Fibroblast of villous mesenchyme (primary cell): Measurements from ENCODE around the gene OR8S1. TPM values are rescaled to one million over a fixed set of nuclear protein-coding genes. Genes with fewer than 3 reads are reported as not detected.
"Not testable (repeated sequence)": the region's sequence is repeated elsewhere in the genome, so short reads cannot be mapped to it uniquely, and the experiment has no call there.

Experiments used
- DNase-seq: peaks from one replicate; pipeline ENCODE4 v3.0.0-alpha.2; 2010; ENCODE audit warnings: low read depth
- H3K4me3 ChIP-seq: 2 replicates; pipeline ENCODE4 v1.5.1; 2011; ENCODE audit warnings: low read depth, mild to moderate bottlenecking, low read length
- CTCF ChIP-seq: IDR thresholded peaks from 2 replicates; pipeline ENCODE4 v1.5.1; 2012; ENCODE audit warnings: low read depth, mild to moderate bottlenecking, low read length; ENCODE audit not compliant: insufficient read depth
- total RNA-seq: library from RNA; depleted of rRNA; stranded (reverse); fragments of >200 nt; gene quantifications from 2 replicates; pipeline ENCODE4 v1.2.3, GENCODE V29; 2012

The OR8S1 gene
- total RNA-seq, 1 donor: not detected

DNA sequence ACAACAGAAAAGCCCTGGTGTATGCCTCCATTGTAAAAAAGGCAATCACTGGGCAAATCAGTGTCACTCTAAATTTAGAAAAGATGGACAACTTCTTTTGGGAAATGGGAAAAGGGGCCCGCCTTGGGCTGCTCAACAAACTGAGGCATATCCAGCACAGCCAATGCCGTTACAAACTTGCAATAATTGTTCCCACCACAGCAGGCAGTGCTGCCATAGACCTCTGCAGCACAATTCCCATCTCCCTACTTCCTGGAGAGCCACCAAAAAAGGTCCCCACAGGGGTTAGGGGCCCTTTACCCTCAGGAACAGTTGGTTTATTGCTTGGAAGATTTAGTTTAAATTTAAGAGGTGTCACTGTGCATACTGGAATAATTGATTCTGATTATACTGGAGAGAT, 16.4 kb upstream of the OR8S1 start:
- no peak overlapping the region for H3K4me3 ChIP-seq
- no peak for TF ChIP-seq CTCF
- no peak for DNase-seq

DNA sequence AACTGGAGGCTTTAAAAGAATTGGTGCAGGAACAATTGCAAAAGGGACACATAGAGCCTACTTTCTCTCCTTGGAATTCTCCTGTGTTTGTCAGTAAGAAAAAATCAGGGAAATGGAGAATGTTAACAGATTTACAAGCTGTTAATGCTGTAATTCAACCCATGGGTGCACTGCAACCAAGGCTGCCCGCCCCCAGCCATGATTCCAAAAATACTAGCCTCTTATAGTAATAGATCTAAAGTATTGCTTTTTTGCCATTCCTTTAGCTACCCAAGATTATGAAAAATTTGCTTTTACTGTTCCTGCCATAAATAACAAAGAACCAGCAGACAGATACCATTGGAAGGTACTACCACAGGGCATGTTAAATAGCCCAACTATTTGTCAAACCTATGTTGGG, 15.3 kb upstream of the OR8S1 start:
- H3K4me3 ChIP-seq: no peak overlapping the region
- no peak for DNase-seq
- no peak for TF ChIP-seq CTCF

DNA sequence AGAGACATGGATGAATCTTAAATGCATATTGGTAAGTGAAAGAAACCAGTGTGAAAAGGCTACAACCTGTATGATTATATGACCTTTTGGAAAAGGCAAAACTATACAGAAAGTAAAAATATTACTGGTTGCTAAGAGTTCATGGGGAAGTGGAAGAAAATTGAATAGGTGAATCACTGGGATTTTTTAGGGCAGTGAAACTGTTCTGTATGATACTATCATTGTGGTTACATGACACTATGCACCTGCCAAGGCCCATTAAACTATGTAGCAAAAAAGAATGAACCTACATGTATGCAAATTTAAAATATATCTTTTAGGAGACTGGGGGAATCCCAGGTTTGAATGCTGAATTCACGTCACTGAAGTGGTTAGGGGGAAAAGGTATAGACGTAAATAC, 12.6 kb upstream of the OR8S1 start:
- no peak for TF ChIP-seq CTCF
- no peak overlapping the region for H3K4me3 ChIP-seq
- no peak for DNase-seq

- H3K4me3 ChIP-seq: no peak overlapping the region
- no peak for TF ChIP-seq CTCF
- DNase-seq: no peak
Measured at GRCh38 chr12:48514728-48515127, 10.7 kb upstream of the OR8S1 start.

DNA sequence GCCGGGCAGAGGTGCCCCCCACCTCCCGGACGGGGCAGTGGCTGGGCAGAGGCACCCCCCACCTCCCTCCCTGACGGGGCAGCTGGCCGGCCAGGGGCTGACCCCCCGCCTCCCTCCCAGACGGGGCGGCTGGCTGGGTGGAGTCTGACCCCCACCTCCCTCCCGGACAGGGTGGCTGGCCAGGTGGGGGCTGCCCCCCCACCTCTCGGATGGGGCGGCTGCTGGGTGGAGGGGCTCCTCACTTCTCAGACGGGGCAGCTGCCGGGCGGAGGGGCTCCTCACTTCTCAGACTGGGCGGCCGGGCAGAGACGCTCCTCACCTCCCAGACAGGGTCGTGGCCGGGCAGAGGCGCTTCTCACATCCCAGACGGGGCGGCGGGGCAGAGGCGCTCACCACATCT, 5.1 kb upstream of the OR8S1 start:
- not testable (repeated sequence) for H3K4me3 ChIP-seq, DNase-seq

DNA sequence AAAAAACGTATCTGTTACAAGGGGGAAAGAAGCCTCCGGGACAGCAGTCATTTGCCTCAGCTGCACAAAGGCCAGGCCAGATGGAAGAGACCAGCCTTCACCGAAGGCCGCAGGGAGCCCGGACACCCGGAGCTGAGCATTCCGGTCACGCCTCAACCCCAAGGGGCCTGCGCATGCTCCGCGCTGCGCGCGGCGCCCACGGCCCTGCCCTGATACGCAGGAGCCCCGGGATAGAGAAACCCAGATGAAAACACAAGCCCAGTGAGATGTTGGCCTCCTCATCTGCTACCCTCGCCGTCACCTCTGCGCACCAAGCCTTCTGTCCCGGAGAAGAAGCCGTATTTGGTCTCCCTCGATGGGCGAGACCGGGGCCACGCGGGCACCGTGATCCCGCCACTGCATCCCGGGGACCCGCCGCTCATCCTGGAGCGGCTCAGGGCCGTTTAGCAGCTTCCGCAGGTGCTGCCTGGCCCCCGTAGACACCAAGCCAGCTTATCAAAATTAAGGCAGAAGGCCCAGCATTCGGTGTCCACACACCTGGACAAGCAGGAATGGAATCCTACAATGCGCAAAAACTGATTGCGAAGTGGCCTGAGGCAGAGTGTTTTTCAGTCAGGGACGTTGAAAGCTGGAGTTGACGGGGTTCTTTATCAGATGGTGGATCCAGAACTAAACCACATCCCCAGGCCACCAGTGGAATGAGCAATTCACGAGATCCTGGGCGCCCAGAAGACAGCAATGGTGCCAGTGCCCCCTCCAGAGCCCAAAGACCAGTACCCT, 2.6 kb downstream of the OR8S1 start:
- no peak overlapping the region for H3K4me3 ChIP-seq
- no peak for TF ChIP-seq CTCF
- DNase-seq: no peak

GRCh38 chr12:48532601-48533000, 7.2 kb downstream of the OR8S1 start:
- TF ChIP-seq CTCF: no peak
- no peak for DNase-seq
- H3K4me3 ChIP-seq: no peak overlapping the region
